GM23338 (cell line): ENCODE measurements around the gene ANKRD1. TPM values are rescaled to one million over a fixed set of nuclear protein-coding genes. Genes with fewer than 3 reads are reported as not detected.

Experiments
- ATAC-seq: fragments of 200-7000 bp; cut with Tn5 transposase; 3 replicates; pipeline ENCODE4 v1.9.1; 2020
- DNase-seq: peaks from one replicate; pipeline ENCODE4 v3.0.0-alpha.2; 2015; ENCODE audit warnings: low spot score
- H2AFZ ChIP-seq: fragments of 200-600 bp; sonication (generic); 2 replicates; pipeline ENCODE4 v1.8.0; 2016; ENCODE audit warnings: antibody characterized with exemption, mild to moderate bottlenecking, moderate library complexity
- H3F3A ChIP-seq: fragments of 200-600 bp; sonication (generic); replicated peaks from 2 replicates; pipeline ENCODE4 v1.8.0; 2017; ENCODE audit warnings: antibody characterized with exemption, mixed run types, low read depth
- H3K27ac ChIP-seq: fragments of 200-600 bp; sonication (generic); 2 replicates; pipeline ENCODE4 v1.6.1; 2016; ENCODE audit warnings: low read depth
- H3K27me3 ChIP-seq: fragments of 200-600 bp; sonication (generic); 2 replicates; pipeline ENCODE4 v1.8.0; 2016; ENCODE audit warnings: mild to moderate bottlenecking, mixed run types, moderate library complexity; ENCODE audit not compliant: insufficient read depth
- H3K36me3 ChIP-seq: fragments of 200-600 bp; sonication (generic); 2 replicates; pipeline ENCODE4 v1.8.0; 2016; ENCODE audit warnings: mild to moderate bottlenecking; ENCODE audit not compliant: insufficient read depth
- H3K4me1 ChIP-seq: fragments of 200-600 bp; sonication (generic); 2 replicates; pipeline ENCODE4 v1.8.0; 2016; ENCODE audit warnings: mild to moderate bottlenecking, moderate library complexity; ENCODE audit not compliant: insufficient read depth
- H3K4me2 ChIP-seq: fragments of 200-600 bp; sonication (generic); 2 replicates; pipeline ENCODE4 v1.7.1; 2017; ENCODE audit warnings: mixed run types
- H3K4me3 ChIP-seq: fragments of 200-600 bp; sonication (generic); 2 replicates; pipeline ENCODE4 v1.6.1; 2016; ENCODE audit warnings: mixed run types
- H3K79me2 ChIP-seq: fragments of 200-600 bp; sonication (generic); replicated peaks from 2 replicates; pipeline ENCODE4 v1.8.0; 2017; ENCODE audit warnings: mild to moderate bottlenecking; ENCODE audit not compliant: insufficient read depth
- H3K9me2 ChIP-seq: fragments of 200-600 bp; sonication (generic); 2 replicates; pipeline ENCODE4 v1.8.0; 2017; ENCODE audit not compliant: insufficient read depth
- H4K20me1 ChIP-seq: fragments of 200-600 bp; sonication (generic); replicated peaks from 2 replicates; pipeline ENCODE4 v1.8.0; 2017; ENCODE audit warnings: mild to moderate bottlenecking; ENCODE audit not compliant: insufficient read depth
- H3K27ac Mint-ChIP-seq: 2 replicates; pipeline ENCODE4 v1.8.0; 2020; ENCODE audit warnings: inconsistent platforms, mild to moderate bottlenecking, moderate library complexity, mixed read lengths
- H3K27me3 Mint-ChIP-seq: 3 replicates; pipeline ENCODE4 v1.8.0; 2022; ENCODE audit warnings: low read depth, mild to moderate bottlenecking, moderate library complexity, mixed read lengths, inconsistent platforms; ENCODE audit not compliant: insufficient read depth, poor library complexity
- H3K36me3 Mint-ChIP-seq: 3 replicates; pipeline ENCODE4 v1.8.0; 2021; ENCODE audit warnings: low read depth, mild to moderate bottlenecking, inconsistent platforms, moderate library complexity, mixed read lengths
- H3K4me1 Mint-ChIP-seq: 3 replicates; pipeline ENCODE4 v1.8.0; 2020; ENCODE audit warnings: mild to moderate bottlenecking, inconsistent platforms, mixed read lengths
- H3K4me3 Mint-ChIP-seq: 3 replicates; pipeline ENCODE4 v1.8.0; 2021; ENCODE audit warnings: moderate library complexity, mild to moderate bottlenecking, inconsistent platforms, mixed read lengths
- H3K9me3 Mint-ChIP-seq: 3 replicates; pipeline ENCODE4 v1.8.0; 2020; ENCODE audit warnings: moderate library complexity, mild to moderate bottlenecking, inconsistent platforms, mixed read lengths
- CREB1 ChIP-seq: fragments of 250-450 bp; sonication (Bioruptor Pico); IDR thresholded peaks from 2 replicates; pipeline ENCODE4 v1.5.0; 2020; ENCODE audit warnings: low read depth, mild to moderate bottlenecking, moderate library complexity
- NANOG ChIP-seq: IDR thresholded peaks from 2 replicates; pipeline ENCODE4 v1.6.1; 2016; ENCODE audit warnings: antibody characterized with exemption, borderline replicate concordance
- POLR2AphosphoS5 ChIP-seq: IDR thresholded peaks from 2 replicates; pipeline ENCODE4 v1.6.1; 2016; ENCODE audit warnings: antibody characterized with exemption, low read depth
- STAT1 ChIP-seq: IDR thresholded peaks from one replicate; pipeline ENCODE4 v1.6.1; 2016; ENCODE audit warnings: antibody characterized with exemption; ENCODE audit not compliant: unreplicated experiment
- ZNF114 ChIP-seq: fragments of 250-450 bp; sonication (Bioruptor Pico); IDR thresholded peaks from 2 replicates; pipeline ENCODE4 v1.5.0; 2020; ENCODE audit warnings: mild to moderate bottlenecking, moderate library complexity
- polyA plus RNA-seq: library from polyadenylated mRNA; unstranded; fragments of >200 nt; fragmentation: Nextera tagmentation; extraction: Ambion mirVana; gene quantifications from 2 replicates; pipeline ENCODE4 v1.2.1, GENCODE V29; 2016
- total RNA-seq: library from RNA; depleted of rRNA; stranded (reverse); fragments of >200 nt; shearing (Covaris generic); gene quantifications from 2 replicates; pipeline ENCODE4 v1.2.3, GENCODE V29; 2014
- TF ChIP-seq, protein P1 (sequence below), 2 experiments: fragments of 200-600 bp in 1 of 2; sonication (generic) in 1 of 2; conservative IDR thresholded peaks; 2 replicates each; pipeline versions ENCODE4 v1.5.1 to v1.6.1; 2016 to 2017; ENCODE audit warnings: antibody characterized with exemption in 2 of 2, low read depth in 2 of 2, mild to moderate bottlenecking in 2 of 2, moderate library complexity in 1 of 2
- TF ChIP-seq, protein P2 (sequence below): IDR thresholded peaks from one replicate; pipeline ENCODE4 v1.6.1; 2018; ENCODE audit warnings: antibody characterized with exemption; ENCODE audit not compliant: unreplicated experiment
- TF ChIP-seq, protein P3 (sequence below): fragments of 250-450 bp; sonication (Bioruptor Pico); IDR thresholded peaks from 2 replicates; pipeline ENCODE4 v1.5.0; 2020; ENCODE audit warnings: mild to moderate bottlenecking, moderate library complexity
- TF ChIP-seq, protein P4 (sequence below): IDR thresholded peaks from 2 replicates; pipeline ENCODE4 v1.6.1; 2016; ENCODE audit warnings: antibody characterized with exemption

The ANKRD1 gene
- total and polyA plus RNA-seq, 2 experiments from 2014 or later, result 0.10 TPM; not detected in 1

DNA sequence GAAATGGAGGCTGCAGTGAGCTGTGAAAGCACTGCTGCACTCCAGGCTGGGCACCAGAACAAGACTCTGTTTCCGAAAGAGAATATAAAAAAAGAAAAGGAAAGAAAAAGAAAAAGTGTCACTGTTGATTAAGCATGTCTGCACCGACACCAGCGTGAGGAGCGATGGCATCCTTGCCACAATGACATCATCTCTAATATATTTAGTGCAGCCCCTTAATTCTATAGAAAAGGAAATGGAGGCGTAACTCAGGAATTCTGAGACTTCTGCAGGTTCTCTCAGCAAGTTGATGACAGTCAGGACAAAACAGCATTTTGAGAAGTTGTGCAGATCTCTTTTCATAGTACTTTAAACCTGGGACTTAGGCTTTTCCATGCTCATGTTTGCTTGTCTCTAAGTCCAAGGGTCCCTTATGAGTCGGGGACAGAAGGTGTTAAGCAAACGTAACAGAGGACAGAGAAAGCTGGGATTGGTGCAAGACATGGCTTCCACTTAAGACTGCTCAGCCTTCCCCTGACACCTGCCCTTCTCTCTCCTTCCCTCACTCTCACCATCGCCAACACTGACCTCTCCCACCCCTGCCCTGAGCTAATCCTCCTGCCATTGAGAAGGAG lies 16.9 kb upstream of the ANKRD1 start:
- Mint-ChIP-seq H3K4me3 (no peak overlapping the region), H3K27ac (no peak overlapping the region), H3K36me3 (no peaks in the 10 kb centered on the region), H3K27me3 (peaks cover 86% of the 10 kb centered on the region), H3K9me3 (no peaks in the 10 kb centered on the region), H3K4me1 (peaks cover 4% of the 10 kb centered on the region; the same call in 1 of the 3 replicates)
- no peak overlapping the region for H3K4me2 ChIP-seq
- DNase-seq (no peak), ATAC-seq (no peak)
- H3K27me3 ChIP-seq, result peaks cover 98% of the 10 kb centered on the region
- H3K79me2 ChIP-seq, result no peaks in the 10 kb centered on the region
- TF ChIP-seq ZNF114 (CRISPR knock-in tag), result no peak
- no peak for TF ChIP-seq POLR2AphosphoS5
- H3K9me2 ChIP-seq, result no peaks in the 10 kb centered on the region
- no peak overlapping the region for H3K4me3 ChIP-seq
- H3K27ac ChIP-seq, result no peak overlapping the region
- H3K4me1 ChIP-seq, result no peaks in the 10 kb centered on the region
- H3K36me3 ChIP-seq, result no peaks in the 10 kb centered on the region
- no peaks in the 10 kb centered on the region for H4K20me1 ChIP-seq
- no peaks in the 10 kb centered on the region for H3F3A ChIP-seq
- no peak overlapping the region for H2AFZ ChIP-seq

DNA sequence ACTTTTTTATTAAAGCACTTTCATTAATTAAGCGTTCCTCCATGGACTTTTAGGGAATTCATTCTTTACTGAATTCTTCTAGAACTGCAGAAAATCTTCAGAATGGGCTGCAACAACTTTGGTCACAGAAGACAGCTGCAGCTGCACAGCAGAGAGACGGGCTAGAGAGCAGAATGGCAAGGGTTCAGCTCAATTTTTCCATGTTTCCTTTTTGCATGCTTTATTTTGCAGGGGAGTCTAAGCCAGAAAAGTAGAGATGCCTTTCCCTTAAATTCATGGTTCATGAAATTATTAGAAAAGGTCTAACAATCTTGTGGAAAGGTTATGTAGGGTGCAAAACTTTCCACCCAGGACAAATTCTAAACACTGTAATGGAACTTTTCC lies 15.4 kb upstream of the ANKRD1 start:
- Mint-ChIP-seq H3K27me3 (peaks cover 92% of the 10 kb centered on the region), H3K9me3 (no peaks in the 10 kb centered on the region), H3K27ac (no peak overlapping the region)
- no peak for TF ChIP-seq STAT1
- no peak for TF ChIP-seq CREB1 (CRISPR knock-in tag)
- no peak for TF ChIP-seq NANOG
- TF ChIP-seq, protein P1, sequence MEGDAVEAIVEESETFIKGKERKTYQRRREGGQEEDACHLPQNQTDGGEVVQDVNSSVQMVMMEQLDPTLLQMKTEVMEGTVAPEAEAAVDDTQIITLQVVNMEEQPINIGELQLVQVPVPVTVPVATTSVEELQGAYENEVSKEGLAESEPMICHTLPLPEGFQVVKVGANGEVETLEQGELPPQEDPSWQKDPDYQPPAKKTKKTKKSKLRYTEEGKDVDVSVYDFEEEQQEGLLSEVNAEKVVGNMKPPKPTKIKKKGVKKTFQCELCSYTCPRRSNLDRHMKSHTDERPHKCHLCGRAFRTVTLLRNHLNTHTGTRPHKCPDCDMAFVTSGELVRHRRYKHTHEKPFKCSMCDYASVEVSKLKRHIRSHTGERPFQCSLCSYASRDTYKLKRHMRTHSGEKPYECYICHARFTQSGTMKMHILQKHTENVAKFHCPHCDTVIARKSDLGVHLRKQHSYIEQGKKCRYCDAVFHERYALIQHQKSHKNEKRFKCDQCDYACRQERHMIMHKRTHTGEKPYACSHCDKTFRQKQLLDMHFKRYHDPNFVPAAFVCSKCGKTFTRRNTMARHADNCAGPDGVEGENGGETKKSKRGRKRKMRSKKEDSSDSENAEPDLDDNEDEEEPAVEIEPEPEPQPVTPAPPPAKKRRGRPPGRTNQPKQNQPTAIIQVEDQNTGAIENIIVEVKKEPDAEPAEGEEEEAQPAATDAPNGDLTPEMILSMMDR (conservative IDR thresholded peaks at IDR 0.05; ENCODE audit: low read depth in 2 of 2), result no peak
- TF ChIP-seq, protein P2, sequence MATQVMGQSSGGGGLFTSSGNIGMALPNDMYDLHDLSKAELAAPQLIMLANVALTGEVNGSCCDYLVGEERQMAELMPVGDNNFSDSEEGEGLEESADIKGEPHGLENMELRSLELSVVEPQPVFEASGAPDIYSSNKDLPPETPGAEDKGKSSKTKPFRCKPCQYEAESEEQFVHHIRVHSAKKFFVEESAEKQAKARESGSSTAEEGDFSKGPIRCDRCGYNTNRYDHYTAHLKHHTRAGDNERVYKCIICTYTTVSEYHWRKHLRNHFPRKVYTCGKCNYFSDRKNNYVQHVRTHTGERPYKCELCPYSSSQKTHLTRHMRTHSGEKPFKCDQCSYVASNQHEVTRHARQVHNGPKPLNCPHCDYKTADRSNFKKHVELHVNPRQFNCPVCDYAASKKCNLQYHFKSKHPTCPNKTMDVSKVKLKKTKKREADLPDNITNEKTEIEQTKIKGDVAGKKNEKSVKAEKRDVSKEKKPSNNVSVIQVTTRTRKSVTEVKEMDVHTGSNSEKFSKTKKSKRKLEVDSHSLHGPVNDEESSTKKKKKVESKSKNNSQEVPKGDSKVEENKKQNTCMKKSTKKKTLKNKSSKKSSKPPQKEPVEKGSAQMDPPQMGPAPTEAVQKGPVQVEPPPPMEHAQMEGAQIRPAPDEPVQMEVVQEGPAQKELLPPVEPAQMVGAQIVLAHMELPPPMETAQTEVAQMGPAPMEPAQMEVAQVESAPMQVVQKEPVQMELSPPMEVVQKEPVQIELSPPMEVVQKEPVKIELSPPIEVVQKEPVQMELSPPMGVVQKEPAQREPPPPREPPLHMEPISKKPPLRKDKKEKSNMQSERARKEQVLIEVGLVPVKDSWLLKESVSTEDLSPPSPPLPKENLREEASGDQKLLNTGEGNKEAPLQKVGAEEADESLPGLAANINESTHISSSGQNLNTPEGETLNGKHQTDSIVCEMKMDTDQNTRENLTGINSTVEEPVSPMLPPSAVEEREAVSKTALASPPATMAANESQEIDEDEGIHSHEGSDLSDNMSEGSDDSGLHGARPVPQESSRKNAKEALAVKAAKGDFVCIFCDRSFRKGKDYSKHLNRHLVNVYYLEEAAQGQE, result no peak
- TF ChIP-seq, protein P3, sequence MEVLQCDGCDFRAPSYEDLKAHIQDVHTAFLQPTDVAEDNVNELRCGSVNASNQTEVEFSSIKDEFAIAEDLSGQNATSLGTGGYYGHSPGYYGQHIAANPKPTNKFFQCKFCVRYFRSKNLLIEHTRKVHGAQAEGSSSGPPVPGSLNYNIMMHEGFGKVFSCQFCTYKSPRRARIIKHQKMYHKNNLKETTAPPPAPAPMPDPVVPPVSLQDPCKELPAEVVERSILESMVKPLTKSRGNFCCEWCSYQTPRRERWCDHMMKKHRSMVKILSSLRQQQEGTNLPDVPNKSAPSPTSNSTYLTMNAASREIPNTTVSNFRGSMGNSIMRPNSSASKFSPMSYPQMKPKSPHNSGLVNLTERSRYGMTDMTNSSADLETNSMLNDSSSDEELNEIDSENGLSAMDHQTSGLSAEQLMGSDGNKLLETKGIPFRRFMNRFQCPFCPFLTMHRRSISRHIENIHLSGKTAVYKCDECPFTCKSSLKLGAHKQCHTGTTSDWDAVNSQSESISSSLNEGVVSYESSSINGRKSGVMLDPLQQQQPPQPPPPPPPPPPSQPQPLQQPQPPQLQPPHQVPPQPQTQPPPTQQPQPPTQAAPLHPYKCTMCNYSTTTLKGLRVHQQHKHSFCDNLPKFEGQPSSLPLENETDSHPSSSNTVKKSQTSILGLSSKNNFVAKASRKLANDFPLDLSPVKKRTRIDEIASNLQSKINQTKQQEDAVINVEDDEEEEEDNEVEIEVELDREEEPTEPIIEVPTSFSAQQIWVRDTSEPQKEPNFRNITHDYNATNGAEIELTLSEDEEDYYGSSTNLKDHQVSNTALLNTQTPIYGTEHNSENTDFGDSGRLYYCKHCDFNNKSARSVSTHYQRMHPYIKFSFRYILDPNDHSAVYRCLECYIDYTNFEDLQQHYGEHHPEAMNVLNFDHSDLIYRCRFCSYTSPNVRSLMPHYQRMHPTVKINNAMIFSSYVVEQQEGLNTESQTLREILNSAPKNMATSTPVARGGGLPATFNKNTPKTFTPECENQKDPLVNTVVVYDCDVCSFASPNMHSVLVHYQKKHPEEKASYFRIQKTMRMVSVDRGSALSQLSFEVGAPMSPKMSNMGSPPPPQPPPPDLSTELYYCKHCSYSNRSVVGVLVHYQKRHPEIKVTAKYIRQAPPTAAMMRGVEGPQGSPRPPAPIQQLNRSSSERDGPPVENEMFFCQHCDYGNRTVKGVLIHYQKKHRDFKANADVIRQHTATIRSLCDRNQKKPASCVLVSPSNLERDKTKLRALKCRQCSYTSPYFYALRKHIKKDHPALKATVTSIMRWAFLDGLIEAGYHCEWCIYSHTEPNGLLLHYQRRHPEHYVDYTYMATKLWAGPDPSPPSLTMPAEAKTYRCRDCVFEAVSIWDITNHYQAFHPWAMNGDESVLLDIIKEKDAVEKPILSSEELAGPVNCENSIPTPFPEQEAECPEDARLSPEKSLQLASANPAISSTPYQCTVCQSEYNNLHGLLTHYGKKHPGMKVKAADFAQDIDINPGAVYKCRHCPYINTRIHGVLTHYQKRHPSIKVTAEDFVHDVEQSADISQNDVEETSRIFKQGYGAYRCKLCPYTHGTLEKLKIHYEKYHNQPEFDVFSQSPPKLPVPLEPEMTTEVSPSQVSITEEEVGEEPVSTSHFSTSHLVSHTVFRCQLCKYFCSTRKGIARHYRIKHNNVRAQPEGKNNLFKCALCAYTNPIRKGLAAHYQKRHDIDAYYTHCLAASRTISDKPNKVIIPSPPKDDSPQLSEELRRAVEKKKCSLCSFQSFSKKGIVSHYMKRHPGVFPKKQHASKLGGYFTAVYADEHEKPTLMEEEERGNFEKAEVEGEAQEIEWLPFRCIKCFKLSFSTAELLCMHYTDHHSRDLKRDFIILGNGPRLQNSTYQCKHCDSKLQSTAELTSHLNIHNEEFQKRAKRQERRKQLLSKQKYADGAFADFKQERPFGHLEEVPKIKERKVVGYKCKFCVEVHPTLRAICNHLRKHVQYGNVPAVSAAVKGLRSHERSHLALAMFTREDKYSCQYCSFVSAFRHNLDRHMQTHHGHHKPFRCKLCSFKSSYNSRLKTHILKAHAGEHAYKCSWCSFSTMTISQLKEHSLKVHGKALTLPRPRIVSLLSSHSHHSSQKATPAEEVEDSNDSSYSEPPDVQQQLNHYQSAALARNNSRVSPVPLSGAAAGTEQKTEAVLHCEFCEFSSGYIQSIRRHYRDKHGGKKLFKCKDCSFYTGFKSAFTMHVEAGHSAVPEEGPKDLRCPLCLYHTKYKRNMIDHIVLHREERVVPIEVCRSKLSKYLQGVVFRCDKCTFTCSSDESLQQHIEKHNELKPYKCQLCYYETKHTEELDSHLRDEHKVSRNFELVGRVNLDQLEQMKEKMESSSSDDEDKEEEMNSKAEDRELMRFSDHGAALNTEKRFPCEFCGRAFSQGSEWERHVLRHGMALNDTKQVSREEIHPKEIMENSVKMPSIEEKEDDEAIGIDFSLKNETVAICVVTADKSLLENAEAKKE (CRISPR knock-in tag), result no peak
- TF ChIP-seq, protein P4, sequence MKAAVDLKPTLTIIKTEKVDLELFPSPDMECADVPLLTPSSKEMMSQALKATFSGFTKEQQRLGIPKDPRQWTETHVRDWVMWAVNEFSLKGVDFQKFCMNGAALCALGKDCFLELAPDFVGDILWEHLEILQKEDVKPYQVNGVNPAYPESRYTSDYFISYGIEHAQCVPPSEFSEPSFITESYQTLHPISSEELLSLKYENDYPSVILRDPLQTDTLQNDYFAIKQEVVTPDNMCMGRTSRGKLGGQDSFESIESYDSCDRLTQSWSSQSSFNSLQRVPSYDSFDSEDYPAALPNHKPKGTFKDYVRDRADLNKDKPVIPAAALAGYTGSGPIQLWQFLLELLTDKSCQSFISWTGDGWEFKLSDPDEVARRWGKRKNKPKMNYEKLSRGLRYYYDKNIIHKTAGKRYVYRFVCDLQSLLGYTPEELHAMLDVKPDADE, result no peak
- TF ChIP-seq ZNF114 (CRISPR knock-in tag), result no peak
- no peak for TF ChIP-seq POLR2AphosphoS5

More for the DNA sequence above, 15.4 kb upstream of the ANKRD1 start:
- Histone ChIP-seq H3K4me1 (peaks cover 7% of the 10 kb centered on the region), H3K4me3 (no peak overlapping the region), H3K4me2 (no peak overlapping the region), H2AFZ (no peak overlapping the region), H3K79me2 (no peaks in the 10 kb centered on the region), H4K20me1 (no peaks in the 10 kb centered on the region), H3K9me2 (no peaks in the 10 kb centered on the region), H3K36me3 (no peaks in the 10 kb centered on the region), H3F3A (no peaks in the 10 kb centered on the region), H3K27me3 (peaks cover 100% of the 10 kb centered on the region), H3K27ac (no peak overlapping the region)
- DNase-seq (no peak), ATAC-seq (no peak)
- no peaks in the 10 kb centered on the region for H3K36me3 Mint-ChIP-seq
- H3K4me1 Mint-ChIP-seq, result peaks cover 8% of the 10 kb centered on the region; the same call in 2 of the 3 replicates
- no peak overlapping the region for H3K4me3 Mint-ChIP-seq
